ENCODE measurements around the gene DOCK2.

Gene DOCK2

GRCh38 chr5:169910393-169910792 is 273.3 kb downstream of the DOCK2 start:
- no peak overlapping the region for H3K27ac ChIP-seq
- TF ChIP-seq CTCF (IDR thresholded peaks at IDR 0.05) (no peak), ZFX (IDR thresholded peaks at IDR 0.05; ENCODE audit: borderline replicate concordance) (no peak)

GRCh38 chr5:169911448-169912212 is 274.6 kb downstream of the DOCK2 start:
- TF ChIP-seq CTCF (IDR thresholded peaks at IDR 0.05) (no peak), ZFX (IDR thresholded peaks at IDR 0.05; ENCODE audit: borderline replicate concordance) (no peak)
- no peak overlapping the region for H3K27ac ChIP-seq

DNA sequence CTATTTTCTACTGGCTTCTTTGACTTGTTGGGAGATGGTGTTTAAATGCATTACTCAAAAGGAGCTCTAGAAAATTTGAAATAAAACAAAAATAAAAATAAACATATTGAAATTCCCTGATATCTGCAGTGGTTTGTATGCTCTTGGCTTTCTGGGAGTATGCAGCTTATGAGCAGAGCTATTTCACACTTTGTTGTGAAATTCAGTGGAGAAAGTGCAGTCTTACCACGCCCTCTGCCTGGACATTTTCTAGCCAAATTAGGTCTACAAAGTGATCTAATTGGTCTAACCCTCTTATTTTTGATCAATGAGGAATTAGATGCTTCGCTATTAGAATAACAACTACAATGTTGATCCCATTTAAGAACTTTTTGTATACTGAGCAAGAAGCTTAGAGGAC is 276.4 kb downstream of the DOCK2 start:
- no peak overlapping the region for H3K27ac ChIP-seq
- TF ChIP-seq ZFX (IDR thresholded peaks at IDR 0.05; ENCODE audit: borderline replicate concordance) (no peak), CTCF (IDR thresholded peaks at IDR 0.05) (no peak)

DNA sequence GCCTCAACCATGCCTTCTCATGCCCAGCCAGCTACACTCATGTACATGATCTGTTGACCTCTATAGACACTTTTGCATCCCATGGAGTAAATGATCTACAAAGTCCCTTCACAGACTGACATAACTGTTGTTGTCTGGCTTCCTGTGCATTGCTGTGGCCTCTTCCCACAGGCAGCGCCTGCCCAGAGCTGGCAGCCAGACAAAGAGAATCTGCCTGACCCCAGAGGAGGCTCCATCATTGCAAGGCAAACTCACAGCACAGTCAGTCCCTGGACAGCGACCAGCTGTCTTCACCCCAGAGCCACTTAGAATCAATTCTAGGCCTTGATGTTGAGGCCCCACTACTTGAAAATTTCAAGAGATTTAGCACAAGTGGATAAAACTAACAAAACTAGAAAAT is 277.7 kb downstream of the DOCK2 start:
- H3K27ac ChIP-seq: no peak overlapping the region
- TF ChIP-seq CTCF (IDR thresholded peaks at IDR 0.05): no peak
- no peak for TF ChIP-seq ZFX (IDR thresholded peaks at IDR 0.05; ENCODE audit: borderline replicate concordance)

GRCh38 chr5:169917500-169917899 is 280.4 kb downstream of the DOCK2 start:
- H3K27ac ChIP-seq: no peak overlapping the region
- no peak for TF ChIP-seq CTCF (IDR thresholded peaks at IDR 0.05)
- TF ChIP-seq ZFX (IDR thresholded peaks at IDR 0.05; ENCODE audit: borderline replicate concordance): no peak

GRCh38 chr5:169918228-169918627 is 281.2 kb downstream of the DOCK2 start:
- H3K27ac ChIP-seq: no peak overlapping the region
- TF ChIP-seq ZFX (IDR thresholded peaks at IDR 0.05; ENCODE audit: borderline replicate concordance) (no peak), CTCF (IDR thresholded peaks at IDR 0.05) (no peak)

GRCh38 chr5:169920474-169920873 is 283.4 kb downstream of the DOCK2 start:
- TF ChIP-seq ZFX (IDR thresholded peaks at IDR 0.05; ENCODE audit: borderline replicate concordance): no peak
- TF ChIP-seq CTCF (IDR thresholded peaks at IDR 0.05): no peak
- no peak overlapping the region for H3K27ac ChIP-seq
